Stomach (tissue), 9 donors: ENCODE data around the gene PRR15L. TPM values are rescaled to one million over a fixed set of nuclear protein-coding genes. Genes with fewer than 3 reads are reported as not detected.

Source experiments
- DNase-seq, 2 donors: peaks; one replicate each; pipeline versions ENCODE4 v3.0.0 to v3.0.0-alpha.2; 2013 to 2019
- H3K27ac ChIP-seq, 5 donors: fragments of 200-600 bp in 4 of 5; sonication (generic) in 4 of 5; one replicate each; pipeline ENCODE4 v1.5.1; 2013 to 2019; ENCODE audit warnings: mild to moderate bottlenecking in 1 of 5, moderate library complexity in 1 of 5
- H3K27me3 ChIP-seq, 3 donors: fragments of 200-600 bp; sonication (generic); one replicate each; pipeline ENCODE4 v1.5.1; 2017 to 2019; ENCODE audit warnings: mixed run types in 1 of 3
- H3K36me3 ChIP-seq, 4 donors: fragments of 200-600 bp; sonication (generic); 1 replicate in 3 of 4; 2 replicates in 1 of 4; pipeline ENCODE4 v1.5.1; 2016 to 2019
- H3K4me1 ChIP-seq, 4 donors: fragments of 200-600 bp; sonication (generic); one replicate each; pipeline ENCODE4 v1.5.1; 2016 to 2019
- H3K4me3 ChIP-seq, 4 donors: fragments of 200-600 bp; sonication (generic) in 3 of 4; one replicate each; pipeline ENCODE4 v1.5.1; 2016 to 2019; ENCODE audit warnings: mild to moderate bottlenecking in 1 of 4
- H3K9me3 ChIP-seq, 4 donors: fragments of 200-600 bp; sonication (generic); one replicate each; pipeline ENCODE4 v1.5.1; 2016 to 2019
- EP300 ChIP-seq: sonication (generic); formaldehyde crosslinking; IDR thresholded peaks from one replicate; pipeline ENCODE4 v1.6.1; 2017; ENCODE audit warnings: antibody characterized with exemption
- POLR2A ChIP-seq, 4 donors: fragments of 450-650 bp; IDR thresholded peaks; one replicate each; pipeline ENCODE4 v1.6.1; 2016; ENCODE audit warnings: antibody characterized with exemption in 4 of 4, control low read depth in 2 of 4, mild to moderate bottlenecking in 1 of 4, moderate library complexity in 1 of 4
- POLR2AphosphoS5 ChIP-seq, 3 donors: sonication (generic); formaldehyde crosslinking; IDR thresholded peaks; one replicate each; pipeline ENCODE4 v1.6.1; 2016; ENCODE audit warnings: antibody characterized with exemption in 3 of 3
- WGBS, 5 donors: extraction: QIAGEN DNeasy Blood & Tissue Kit in 3 of 5; methylation state at CpG; one replicate each; pipeline versions ENCODE4 v1.1.5 to v1.1.7; 2013 to 2018; 5-methylcytosine and 5-hydroxymethylcytosine counted together
- intact Hi-C: fragments of 100-400 bp; cut with DNase I; formaldehyde crosslinking; loops from one replicate; pipeline ENCODE4 v1.15.1; 2023; ENCODE audit warnings: low total_unique reads
- polyA plus RNA-seq, 3 donors: library from polyadenylated mRNA; stranded (reverse); fragments of 200-250 nt; gene quantifications; one replicate each; pipeline ENCODE4 v1.2.3, GENCODE V29; 2013
- total RNA-seq, 5 donors: library from RNA; depleted of rRNA; stranded (reverse); fragments of >200 nt; gene quantifications; one replicate each; pipeline versions ENCODE4 v1.1.0 to v1.2.3, GENCODE V29; 2014 to 2016
- TF ChIP-seq, protein P1 (sequence below), 7 experiments: fragments of 450-650 bp in 4 of 7; fragments of 200-600 bp in 3 of 7; sonication (generic) in 3 of 7; IDR thresholded peaks; one replicate each; pipeline ENCODE4 v1.5.1; 2016 to 2019; ENCODE audit warnings: antibody characterized with exemption in 7 of 7, control low read depth in 2 of 7, mild to moderate bottlenecking in 1 of 7
- donor health status: healthy with polysubstance abuse.
- donor health status: Bipolar disorder and iron deficiency.
- donor health status: healthy.

Gene PRR15L
- total and polyA plus RNA-seq, 8 donors: 23.9 to 102 (median 74.7) TPM

DNA sequence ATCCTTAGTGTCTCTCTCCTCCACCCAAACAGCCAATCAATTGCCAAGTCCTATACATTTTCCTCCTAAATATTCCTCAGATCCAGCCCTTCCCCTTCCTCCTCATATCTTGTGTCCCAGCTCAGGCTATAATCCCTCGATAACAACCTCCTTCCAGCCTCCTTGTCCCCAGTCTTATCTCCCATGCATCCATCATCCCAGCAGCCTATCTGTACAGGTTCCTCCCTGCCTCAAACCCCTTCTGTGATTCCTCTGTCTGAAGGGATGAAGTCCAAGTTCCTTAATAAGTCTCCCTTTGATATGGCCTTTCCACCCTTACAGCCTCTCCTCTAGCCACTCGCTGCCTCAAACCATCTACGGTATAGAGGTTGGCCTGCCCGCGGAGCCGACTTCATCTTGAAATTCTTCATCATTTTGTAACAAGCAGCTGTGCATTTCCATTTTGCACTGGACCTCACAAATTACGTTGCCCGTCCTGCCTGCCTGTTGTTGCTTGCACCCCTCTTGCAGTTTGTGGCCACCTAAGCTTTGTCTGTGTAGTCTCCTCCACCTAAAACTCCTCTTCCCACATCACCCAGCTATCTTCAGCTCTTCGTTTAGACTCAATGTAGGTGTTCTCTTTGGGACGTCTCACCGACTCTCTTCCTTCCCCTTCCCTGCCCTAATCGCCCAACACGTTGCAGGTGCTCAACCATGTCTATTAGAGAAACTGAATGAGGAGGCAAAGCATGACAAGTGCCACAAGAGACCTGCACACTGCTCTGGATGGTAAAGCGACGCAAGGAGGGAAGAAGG, 12.4 kb upstream of the PRR15L start:
- Histone ChIP-seq H3K27ac (peak overlapping the region; percentile 37 to 93 (median 91)), H3K27me3 (no peaks in the 10 kb centered on the region), H3K4me1 (peaks cover 17 to 57% (median 39%) of the 10 kb centered on the region in 4 donors), H3K36me3 (peaks cover 16 to 23% (median 20%) of the 10 kb centered on the region in 4 donors), H3K4me3 (peak overlapping the region; percentile 33 to 98 (median 65)), H3K9me3 (no peaks in the 10 kb centered on the region)
- intact Hi-C loops: no loop called here
- no peak for TF ChIP-seq POLR2A (IDR thresholded peaks at IDR 0.05)
- no peak for TF ChIP-seq EP300
- no peak for TF ChIP-seq POLR2AphosphoS5 (IDR thresholded peaks at IDR 0.05)
- TF ChIP-seq, protein P1, sequence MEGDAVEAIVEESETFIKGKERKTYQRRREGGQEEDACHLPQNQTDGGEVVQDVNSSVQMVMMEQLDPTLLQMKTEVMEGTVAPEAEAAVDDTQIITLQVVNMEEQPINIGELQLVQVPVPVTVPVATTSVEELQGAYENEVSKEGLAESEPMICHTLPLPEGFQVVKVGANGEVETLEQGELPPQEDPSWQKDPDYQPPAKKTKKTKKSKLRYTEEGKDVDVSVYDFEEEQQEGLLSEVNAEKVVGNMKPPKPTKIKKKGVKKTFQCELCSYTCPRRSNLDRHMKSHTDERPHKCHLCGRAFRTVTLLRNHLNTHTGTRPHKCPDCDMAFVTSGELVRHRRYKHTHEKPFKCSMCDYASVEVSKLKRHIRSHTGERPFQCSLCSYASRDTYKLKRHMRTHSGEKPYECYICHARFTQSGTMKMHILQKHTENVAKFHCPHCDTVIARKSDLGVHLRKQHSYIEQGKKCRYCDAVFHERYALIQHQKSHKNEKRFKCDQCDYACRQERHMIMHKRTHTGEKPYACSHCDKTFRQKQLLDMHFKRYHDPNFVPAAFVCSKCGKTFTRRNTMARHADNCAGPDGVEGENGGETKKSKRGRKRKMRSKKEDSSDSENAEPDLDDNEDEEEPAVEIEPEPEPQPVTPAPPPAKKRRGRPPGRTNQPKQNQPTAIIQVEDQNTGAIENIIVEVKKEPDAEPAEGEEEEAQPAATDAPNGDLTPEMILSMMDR (IDR thresholded peaks at IDR 0.05): no peak
- 38 to 43% (median 42%) methylated on average over 15 of the region's 15 CpGs for WGBS, 5 donors
- no peak for DNase-seq

DNA sequence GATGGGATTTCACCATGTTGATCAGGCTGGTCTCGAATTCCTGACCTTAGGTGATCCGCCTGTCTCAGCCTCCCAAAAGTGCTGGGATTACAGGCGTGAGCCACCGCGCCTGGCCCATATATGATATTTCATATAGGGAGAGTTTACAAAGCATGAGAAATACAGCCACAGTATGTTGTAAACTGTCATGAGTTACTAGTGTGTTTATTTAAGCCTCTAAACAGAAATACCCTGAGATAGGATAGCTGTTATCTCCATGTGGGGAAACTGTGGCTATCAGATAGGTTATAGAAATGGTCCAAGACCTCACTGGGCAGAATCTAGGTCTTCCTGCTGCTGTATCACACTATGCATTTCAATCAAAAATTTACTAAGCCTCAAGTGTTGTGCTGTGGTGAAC, 11.2 kb upstream of the PRR15L start:
- TF ChIP-seq POLR2AphosphoS5 (IDR thresholded peaks at IDR 0.05) (no peak), POLR2A (IDR thresholded peaks at IDR 0.05) (no peak), EP300 (no peak)
- TF ChIP-seq, protein P1 (IDR thresholded peaks at IDR 0.05): no peak
- WGBS, 5 donors: 86 to 90% (median 88%) methylated on average over 5 of the region's 5 CpGs
- Histone ChIP-seq H3K9me3 (no peaks in the 10 kb centered on the region), H3K4me3 (no peak overlapping the region), H3K27me3 (no peaks in the 10 kb centered on the region), H3K36me3 (peaks cover 4 to 10% (median 7%) of the 10 kb centered on the region in 4 donors), H3K4me1 (peaks cover 17 to 57% (median 39%) of the 10 kb centered on the region in 4 donors), H3K27ac (peak overlapping the region in 2 of 5 donors; percentile 81)
- DNase-seq: no peak
- intact Hi-C loops: no loop called here

DNA sequence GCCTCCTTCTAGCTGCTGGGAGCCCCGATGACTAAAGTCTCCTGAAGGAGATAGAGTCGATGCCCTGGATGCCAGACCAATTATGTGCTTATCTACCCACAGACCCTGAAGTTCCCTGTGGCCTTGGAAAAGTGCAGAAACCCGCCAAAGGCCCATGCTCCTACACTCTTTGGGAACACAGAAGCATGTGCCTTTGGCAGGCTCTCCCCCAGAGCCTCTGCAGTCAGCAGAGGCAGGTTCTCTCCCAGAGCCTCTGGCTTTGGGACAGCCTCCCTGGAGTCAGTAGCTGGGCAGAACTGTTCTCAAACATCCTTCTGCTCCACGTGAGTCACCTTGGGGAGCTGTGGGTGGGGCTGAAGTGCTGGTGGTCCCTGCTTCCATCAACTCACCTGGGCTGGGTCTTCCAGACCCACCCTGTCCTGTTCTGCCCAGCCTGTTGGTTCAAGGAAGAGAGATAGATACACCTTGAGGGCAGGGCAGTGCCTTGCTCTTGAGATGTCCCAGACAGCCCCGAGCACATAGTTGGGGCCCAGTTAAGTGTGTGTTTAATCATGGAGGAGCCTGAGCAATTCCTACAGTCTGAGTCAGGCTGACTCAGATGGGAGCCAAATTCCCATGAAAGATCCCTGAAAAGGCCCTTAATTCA, 10.0 kb upstream of the PRR15L start:
- Histone ChIP-seq H3K27me3 (no peaks in the 10 kb centered on the region), H3K36me3 (no peaks in the 10 kb centered on the region), H3K9me3 (no peaks in the 10 kb centered on the region), H3K27ac (peak overlapping the region; percentile 49 to 81 (median 77)), H3K4me3 (no peak overlapping the region), H3K4me1 (peaks cover 17 to 55% (median 38%) of the 10 kb centered on the region in 4 donors)
- WGBS, 5 donors: 24 to 53% (median 32%) methylated on average over 4 to 5 of the region's 5 CpGs
- intact Hi-C loops: no loop called here
- peak in 1 of 3 donors; percentile 67 for TF ChIP-seq POLR2AphosphoS5 (IDR thresholded peaks at IDR 0.05)
- TF ChIP-seq EP300: no peak
- DNase-seq: peak; percentile 58 to 60

DNA sequence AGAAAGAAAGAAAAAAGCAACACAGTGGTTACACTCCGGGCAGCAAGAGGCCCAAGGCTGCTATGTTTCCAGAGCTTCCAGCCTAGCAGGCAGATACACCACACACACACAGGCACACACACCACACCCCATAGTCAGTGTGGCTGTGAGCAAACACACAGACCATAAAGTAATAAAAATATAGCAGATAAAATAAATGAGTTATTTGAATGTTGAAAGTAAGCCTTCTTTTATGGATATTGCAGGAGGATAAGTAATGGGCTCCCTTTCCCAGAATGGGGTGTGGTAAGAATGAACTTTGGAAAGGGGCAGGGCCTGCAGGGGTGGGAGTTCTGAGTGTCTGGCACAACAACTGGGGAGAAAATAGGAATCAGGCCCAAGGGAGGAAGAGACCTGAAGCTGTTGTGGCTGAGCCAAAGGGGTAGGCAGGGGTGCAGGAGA, 8.4 kb upstream of the PRR15L start:
- H3K4me1 ChIP-seq: peaks cover 11 to 39% (median 24%) of the 10 kb centered on the region in 4 donors
- DNase-seq: peak in 1 of 2 donors; percentile 85
- 19 to 64% (median 30%) methylated on average over 1 of the region's 1 CpG for WGBS, 5 donors
- intact Hi-C loops: no loop called here
- H3K36me3 ChIP-seq: no peaks in the 10 kb centered on the region
- H3K27me3 ChIP-seq: no peaks in the 10 kb centered on the region
- TF ChIP-seq POLR2AphosphoS5 (IDR thresholded peaks at IDR 0.05) (peak in 2 of 3 donors; percentile 19 to 38), POLR2A (IDR thresholded peaks at IDR 0.05) (no peak)
- H3K9me3 ChIP-seq: no peaks in the 10 kb centered on the region
- peak overlapping the region; percentile 49 to 82 (median 81) for H3K27ac ChIP-seq
- H3K4me3 ChIP-seq: no peak overlapping the region

DNA sequence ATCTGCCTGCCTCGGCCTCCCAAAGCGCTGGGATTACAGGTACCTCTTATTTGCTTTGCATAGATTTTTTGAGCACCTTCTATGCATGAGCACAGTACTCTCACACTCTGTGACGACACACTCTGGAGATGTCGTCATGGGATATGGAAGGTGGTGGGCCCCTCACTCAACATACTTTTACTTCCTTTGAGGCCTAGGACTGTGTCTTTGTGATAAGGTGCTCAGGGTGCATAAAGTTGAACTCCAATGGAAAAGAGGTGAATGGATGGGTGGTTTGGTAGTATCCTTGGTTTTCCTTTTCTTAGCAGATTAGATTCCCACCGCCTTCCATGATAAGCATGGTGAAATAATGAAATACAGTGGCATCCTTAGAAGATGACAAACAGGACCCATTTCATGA, 7.2 kb upstream of the PRR15L start:
- peak overlapping the region in 4 of 5 donors; percentile 49 to 82 (median 81) for H3K27ac ChIP-seq
- H3K4me1 ChIP-seq: peaks cover 11 to 42% (median 24%) of the 10 kb centered on the region in 4 donors
- WGBS, 5 donors: 90 to 97% (median 95%) methylated on average over 5 of the region's 5 CpGs
- H3K9me3 ChIP-seq: no peaks in the 10 kb centered on the region
- intact Hi-C loops: no loop called here
- no peak overlapping the region for H3K4me3 ChIP-seq
- H3K27me3 ChIP-seq: no peaks in the 10 kb centered on the region
- H3K36me3 ChIP-seq: no peaks in the 10 kb centered on the region
- no peak for TF ChIP-seq POLR2AphosphoS5 (IDR thresholded peaks at IDR 0.05)
- no peak for TF ChIP-seq POLR2A (IDR thresholded peaks at IDR 0.05)
- TF ChIP-seq, protein P1 (IDR thresholded peaks at IDR 0.05): no peak
- DNase-seq: no peak
